ENCODE measurements around the gene FAM107A. TPM values are rescaled to one million over a fixed set of nuclear protein-coding genes. Genes with fewer than 3 reads are reported as not detected.

Gene FAM107A
- total and polyA plus RNA-seq, 2 of the 13 experiments (the other 11 are each of a cell fraction or from before 2014, with no cell fraction given), result not detected

- TF ChIP-seq HNF1B (CRISPR knock-in tag; IDR thresholded peaks at IDR 0.05) (no peak), NR2F6 (IDR thresholded peaks at IDR 0.05) (no peak), NR2F6 (CRISPR knock-in tag; IDR thresholded peaks at IDR 0.05) (no peak), ZNF407 (CRISPR knock-in tag; IDR thresholded peaks at IDR 0.05; ENCODE audit: not compliant biosample characterization) (no peak), PRMT3 (CRISPR knock-in tag; IDR thresholded peaks at IDR 0.05; ENCODE audit: borderline replicate concordance, low read depth) (no peak)
Observed at GRCh38 chr3:58586776-58587192, 9.6 kb upstream of the FAM107A start (continued).

Data from HepG2 (cell line).